Activated naive CD4-positive, alpha-beta T cell treated with Interleukin-2 at 50 U/mL for 16 hours (primary cell): Measurements from ENCODE around the gene ADGRG4.
"Not testable (repeated sequence)": the region's sequence is repeated elsewhere in the genome, so short reads cannot be mapped to it uniquely, and the experiment has no call there.

Source experiments
- DNase-seq: peaks from one replicate; pipeline ENCODE4 v3.0.0-alpha.2; 2020

ADGRG4 gene, protein sequence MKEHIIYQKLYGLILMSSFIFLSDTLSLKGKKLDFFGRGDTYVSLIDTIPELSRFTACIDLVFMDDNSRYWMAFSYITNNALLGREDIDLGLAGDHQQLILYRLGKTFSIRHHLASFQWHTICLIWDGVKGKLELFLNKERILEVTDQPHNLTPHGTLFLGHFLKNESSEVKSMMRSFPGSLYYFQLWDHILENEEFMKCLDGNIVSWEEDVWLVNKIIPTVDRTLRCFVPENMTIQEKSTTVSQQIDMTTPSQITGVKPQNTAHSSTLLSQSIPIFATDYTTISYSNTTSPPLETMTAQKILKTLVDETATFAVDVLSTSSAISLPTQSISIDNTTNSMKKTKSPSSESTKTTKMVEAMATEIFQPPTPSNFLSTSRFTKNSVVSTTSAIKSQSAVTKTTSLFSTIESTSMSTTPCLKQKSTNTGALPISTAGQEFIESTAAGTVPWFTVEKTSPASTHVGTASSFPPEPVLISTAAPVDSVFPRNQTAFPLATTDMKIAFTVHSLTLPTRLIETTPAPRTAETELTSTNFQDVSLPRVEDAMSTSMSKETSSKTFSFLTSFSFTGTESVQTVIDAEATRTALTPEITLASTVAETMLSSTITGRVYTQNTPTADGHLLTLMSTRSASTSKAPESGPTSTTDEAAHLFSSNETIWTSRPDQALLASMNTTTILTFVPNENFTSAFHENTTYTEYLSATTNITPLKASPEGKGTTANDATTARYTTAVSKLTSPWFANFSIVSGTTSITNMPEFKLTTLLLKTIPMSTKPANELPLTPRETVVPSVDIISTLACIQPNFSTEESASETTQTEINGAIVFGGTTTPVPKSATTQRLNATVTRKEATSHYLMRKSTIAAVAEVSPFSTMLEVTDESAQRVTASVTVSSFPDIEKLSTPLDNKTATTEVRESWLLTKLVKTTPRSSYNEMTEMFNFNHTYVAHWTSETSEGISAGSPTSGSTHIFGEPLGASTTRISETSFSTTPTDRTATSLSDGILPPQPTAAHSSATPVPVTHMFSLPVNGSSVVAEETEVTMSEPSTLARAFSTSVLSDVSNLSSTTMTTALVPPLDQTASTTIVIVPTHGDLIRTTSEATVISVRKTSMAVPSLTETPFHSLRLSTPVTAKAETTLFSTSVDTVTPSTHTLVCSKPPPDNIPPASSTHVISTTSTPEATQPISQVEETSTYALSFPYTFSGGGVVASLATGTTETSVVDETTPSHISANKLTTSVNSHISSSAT (N-terminal part only)

DNA sequence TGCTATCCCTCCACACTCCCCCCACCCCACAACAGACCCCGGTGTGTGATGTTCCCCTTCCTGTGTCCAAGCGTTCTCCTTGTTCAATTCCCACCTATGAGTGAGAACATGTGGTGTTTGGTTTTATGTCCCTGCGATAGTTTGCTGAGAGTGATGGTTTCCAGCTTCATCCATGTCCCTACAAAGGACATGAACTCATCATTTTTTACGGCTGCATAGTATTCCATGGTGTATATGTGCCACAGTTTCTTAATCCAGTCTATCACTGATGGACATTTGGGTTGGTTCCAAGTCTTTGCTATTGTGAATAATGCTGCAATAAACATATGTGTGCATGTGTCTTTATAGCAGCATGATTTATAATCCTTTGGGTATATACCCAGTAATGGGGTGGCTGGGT, at the start of gene ADGRG4:
ADGRG4 (plus strand) TSS at position 243 of the 400 bp plus-strand sequence. CDS start 7,815 bp downstream, outside the sequence.
- not testable (repeated sequence) for DNase-seq

DNA sequence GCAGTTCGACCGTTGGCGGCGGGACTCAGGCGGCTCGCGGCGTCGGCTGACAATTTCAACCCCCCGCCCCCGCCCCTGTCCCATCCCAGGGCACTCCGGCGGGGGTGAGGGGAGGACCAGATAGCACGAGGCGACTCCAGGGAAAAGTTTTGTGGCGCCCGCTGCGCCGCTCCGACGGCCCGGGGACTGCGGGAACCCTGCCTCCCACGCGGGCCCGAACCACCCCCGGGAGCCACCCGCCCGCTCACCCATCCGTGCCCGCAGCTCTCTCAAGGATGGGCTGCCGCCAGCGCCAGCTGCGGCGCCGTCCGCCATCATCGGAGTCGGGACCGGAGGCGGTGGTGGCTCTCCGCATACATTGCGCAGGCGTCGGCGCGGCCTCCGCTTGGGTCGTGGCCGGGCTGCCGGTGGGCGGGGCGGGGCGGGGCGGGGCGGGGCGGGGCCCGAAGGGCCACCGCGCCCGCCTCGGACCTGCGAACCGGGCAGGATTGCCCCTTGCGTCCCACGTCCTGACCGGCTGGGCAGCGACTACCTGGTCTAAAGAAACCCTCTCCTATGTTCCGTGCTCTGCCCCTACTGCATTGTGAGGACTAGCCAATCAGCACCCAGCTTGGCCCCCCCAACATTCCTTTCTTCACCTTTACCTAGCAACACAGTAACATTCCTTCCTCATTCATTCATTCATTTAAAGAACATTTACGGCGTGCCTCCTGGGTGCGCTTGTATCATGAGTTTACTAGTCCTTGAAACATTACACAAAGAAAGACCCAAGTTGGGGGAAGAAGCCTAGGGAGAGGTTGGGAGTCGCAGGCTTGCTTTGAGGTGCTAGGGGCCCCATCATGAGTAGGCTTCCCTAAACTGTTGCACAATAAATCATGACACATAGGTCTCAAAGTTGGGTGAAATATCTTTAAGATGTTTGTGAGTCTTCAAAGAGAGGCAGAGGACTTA, 49.4 kb upstream of the ADGRG4 start, which contains the start of gene MAP7D3:
MAP7D3 (minus strand) TSS at position 360 of the 951 bp plus-strand sequence; CDS start at position 318, 42 bp downstream.
- peak; percentile 71 for DNase-seq

DNA sequence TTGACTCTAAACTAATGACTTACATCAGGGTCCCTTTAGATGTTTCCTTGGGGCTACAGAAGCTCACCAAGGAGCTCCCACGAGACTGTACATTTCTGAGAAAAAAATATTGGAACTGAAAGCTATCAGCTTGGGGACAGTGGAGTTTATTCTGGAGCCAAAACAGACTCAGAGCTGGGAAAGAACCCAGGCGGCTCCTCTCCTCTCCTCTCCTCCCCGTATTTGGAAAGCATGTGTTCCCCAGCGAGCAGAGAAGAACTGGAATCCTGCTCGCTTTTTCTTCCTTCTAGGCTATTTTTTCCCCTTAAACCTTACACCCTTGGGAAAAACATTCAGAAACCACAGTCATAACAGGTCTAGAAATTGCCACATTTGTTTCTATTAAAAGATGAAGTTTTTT, 45.2 kb upstream of the ADGRG4 start:
- DNase-seq: no peak

DNA sequence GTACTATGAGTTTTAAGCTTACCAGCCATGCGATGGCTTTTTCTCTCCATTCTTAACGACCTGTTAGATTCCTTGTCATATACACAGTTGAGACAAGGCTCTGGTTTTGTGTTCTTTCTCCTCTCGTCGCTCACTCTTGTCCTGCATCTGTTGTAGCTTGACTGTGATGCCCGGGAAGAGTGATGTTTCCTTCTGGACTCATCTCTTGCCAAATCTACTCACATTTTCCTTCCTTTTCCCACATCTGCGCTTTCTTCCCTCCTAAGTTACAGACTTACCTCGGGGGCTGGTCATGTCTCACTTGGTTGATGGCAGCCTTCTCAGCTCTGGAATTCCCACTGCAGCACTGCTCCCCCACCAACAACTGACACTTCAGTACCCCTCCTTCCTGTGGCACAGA, 44.7 kb upstream of the ADGRG4 start:
- no peak for DNase-seq

DNA sequence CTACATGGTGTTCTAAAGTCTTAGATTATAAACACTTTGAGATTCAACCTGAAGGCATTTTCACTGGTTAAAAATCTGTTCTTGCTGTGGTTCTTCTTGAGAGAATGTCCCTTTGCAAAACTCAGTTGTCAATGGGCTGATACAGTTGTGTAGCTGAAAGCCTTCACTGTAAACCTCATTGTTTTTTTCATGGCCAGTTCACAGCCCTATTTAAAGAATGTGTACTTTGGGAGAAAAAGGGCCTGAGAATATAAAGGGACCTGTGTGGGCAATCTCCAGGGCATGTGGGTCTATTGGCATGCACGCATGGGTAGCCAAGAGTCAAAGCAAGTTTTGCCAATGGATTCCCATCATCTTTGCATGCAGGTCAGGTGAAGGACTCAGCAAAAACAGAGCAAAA, 41.8 kb upstream of the ADGRG4 start:
- no peak for DNase-seq

DNA sequence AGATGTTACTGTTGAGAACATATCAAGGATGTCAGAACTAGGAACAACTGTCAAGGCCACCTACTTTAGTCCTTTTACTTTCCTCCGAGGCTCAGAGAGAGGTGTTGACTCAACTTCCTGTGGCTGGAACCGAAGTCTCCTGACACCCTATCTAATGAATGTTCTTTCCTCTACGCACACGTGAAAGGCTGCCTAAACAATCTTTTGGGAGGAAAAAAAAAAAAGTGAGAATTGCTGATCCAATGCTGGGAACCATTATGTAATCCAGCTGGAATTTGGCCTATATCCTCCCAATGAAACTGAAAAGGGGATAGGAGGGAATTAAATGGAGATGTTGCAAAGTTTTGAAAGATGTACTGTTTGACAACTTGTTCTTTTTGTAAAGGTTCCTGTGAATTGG, 41.2 kb upstream of the ADGRG4 start:
- peak; percentile 2 for DNase-seq

DNA sequence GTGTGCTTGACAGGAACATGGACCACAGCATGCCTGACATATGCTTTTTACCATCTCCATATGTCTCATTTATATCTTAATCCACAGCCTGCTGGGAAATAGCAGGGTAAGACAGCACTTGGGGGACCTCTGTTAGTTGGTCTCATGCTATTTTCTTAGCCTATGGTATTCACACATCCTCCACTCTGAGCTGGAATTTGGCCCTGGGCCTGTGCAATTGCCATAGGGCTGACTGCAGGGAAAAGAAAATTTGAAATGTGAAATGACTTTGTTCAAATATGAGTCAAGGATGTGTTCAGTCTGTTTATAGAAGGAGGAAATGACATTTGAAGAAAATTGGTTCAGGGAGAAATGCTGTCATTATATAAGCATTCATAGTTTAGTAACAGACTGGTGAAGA, 40.0 kb upstream of the ADGRG4 start:
- no peak for DNase-seq

DNA sequence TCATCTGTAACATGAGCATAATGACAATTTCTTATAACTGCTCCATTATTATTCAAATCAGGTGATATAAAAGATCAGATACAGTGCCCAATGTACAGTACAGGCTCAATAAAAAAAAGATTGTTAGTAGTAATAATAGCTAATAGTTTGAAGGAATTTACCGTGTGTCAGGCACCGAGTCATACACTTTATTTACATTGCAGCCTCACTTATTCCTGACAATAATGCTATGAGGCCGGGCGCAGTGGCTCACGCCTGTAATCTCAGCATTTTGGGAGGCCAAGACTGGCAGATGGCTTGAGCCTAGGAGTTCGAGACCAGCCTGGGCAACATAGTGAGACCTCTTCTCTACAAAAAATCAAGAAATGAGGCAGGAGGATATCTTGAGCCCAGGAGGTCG, 39.4 kb upstream of the ADGRG4 start:
- DNase-seq: no peak

DNA sequence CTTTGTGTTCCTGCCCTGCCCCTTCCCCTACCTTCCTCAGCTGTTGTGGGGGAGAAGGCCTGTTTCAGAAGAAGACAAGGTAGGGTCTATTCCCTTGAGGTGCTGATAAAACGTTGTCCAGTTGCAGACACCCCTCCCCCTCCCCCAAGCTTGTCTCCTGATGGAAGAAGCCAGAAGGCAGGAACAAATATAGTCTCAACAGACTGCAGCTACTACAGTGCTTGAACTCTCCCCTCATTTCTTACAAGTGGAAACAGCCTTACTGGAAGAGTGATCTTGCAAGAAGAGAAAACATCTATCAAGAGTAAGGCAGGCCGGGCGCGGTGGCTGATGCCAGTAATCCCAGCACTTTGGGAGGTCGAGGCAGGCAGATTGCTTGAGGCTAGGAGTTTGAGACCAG, 38.5 kb upstream of the ADGRG4 start:
- DNase-seq: no peak

DNA sequence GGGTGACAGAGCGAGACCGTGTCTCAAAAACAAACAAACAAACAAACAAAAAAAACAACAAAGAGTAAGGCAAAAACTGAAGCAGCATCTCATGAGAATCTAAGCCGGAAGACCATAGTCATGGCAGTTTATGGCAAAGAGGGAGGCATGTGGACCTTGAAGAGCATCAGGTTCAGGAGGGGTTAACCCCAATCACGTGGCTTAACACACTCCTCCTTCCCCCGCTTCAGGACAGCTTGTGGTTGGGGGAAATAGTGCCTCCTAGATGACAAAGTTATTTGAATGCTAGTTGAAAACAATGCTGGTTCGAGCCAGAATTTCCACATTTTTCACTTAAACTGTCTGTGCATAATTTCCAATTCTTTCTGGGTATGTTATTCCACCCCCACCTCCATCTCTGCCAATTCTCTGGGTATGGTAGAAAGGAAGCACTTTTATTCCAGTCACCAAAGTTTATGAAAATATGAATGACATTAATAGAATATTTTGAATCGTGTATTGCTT, 37.9 kb upstream of the ADGRG4 start:
- no peak for DNase-seq

DNA sequence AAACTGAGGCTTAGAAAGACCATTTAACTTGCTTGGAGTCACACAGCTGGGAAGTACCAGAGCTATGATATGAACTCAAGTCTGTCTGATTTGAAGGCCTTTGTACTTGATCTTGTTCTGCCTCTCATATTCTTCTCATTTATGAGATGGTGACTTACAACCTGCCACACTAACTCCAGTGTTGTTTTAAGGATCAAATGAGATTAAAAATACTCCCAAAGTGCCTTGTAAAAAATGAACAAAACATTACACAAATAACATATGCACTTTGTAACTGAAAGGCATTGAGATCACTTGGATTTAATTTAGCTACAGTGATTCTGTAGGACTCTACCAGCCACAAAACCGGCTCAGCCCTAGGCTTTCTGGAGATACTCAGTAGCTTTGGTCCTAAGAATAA, 33.9 kb upstream of the ADGRG4 start:
- no peak for DNase-seq

DNA sequence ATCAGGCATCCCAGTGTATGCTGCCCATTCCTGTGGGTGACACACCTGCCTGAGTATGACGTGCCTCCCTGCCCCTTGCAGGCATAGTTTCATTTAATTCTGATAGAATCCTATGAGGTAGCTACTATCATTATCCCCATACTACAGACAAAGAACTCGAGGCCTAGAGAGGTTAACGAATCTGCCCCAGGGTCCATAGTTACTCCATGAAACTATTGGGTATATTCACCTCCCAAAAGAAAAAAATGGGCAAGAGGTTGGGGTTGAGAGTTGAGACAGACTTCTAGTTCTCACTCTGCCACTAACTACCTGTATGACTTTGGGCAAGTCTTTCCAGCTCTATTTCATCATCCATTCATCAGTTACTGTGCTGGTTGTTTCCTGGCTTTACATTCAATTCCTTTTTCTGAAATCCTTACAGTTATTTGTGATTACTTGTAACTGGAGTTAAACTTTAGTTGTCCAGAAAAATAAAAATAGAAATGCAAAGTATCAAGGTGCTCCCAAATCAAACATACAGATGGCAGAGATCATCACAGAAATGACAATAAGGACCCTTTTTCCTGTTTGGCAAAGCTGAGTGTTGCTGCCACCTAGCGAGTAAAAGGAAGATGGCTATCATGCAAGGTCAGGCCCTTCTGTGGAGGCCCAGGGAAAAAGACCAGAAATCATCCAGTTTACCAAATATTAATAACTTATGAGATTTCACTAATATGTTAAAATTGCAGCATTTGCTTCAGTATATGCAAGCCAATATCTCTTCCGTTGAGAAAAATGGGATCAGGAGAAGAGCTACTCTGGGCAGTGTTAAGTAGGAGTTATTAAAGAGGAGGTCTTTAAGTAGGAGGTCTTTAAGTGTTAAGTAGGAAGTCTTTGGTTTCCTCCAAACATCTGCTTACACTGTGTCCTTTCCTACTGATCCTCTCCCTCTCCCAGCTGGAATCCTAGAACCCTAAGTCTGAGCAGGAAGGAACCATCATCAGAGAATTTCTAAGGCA, 32.4 kb upstream of the ADGRG4 start:
- peak; percentile 43 for DNase-seq

DNA sequence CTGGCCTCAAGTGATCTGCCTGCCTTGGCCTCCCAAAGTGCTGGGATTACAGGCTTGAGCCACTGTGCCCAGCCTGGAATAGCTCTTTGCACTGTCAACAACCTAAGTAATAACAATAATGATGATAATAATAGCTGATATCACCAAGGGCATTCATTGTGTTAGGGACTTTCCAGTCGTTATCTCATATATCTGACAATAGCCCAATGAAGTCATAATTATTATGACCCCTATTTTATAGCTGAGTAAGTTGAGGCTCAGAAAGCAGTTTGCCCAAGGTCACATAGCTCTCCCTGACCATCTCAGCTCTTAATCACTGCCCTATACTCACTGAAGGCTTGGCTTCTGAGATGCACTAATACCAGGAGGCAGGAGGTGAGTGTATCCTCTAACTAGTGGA, 30.8 kb upstream of the ADGRG4 start:
- no peak for DNase-seq

DNA sequence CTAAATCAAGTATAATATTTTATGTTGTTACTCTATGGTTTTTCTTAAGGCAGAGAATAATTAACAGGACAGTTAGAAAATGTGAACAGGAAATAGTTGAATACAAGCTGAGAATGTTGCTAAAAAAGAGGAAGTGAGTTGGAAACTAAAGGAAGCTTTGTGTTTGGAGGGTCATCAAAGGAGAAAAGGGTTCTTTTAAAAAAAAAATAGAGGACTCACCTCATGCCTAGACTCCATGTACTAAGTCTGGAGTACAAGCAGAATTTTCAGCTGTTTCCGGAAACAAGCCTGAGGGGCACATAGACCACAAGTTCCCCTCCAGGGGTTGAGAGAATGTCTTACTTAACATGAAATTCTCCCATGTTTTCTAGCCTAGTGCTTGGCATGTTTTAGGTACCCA, 29.5 kb upstream of the ADGRG4 start:
- DNase-seq: no peak

DNA sequence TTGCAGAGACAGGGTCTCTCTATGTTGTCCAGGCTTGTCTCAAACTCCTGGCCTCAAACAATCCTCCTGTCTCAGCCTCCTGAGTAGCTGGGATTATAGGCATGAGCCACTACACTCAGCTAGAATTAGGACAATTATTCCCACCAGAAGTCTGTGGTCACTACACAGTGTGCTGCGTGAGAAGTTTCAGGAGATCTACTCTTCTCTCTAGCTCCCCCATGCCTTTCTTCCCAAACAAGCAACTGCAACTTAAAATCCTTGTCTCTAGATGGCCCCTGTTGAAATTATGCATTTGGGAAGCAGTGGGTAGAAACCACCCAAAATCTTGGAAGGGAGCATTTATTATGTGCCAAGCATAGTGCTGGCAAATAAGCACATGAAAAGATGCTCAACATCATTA, 28.4 kb upstream of the ADGRG4 start:
- DNase-seq: no peak

DNA sequence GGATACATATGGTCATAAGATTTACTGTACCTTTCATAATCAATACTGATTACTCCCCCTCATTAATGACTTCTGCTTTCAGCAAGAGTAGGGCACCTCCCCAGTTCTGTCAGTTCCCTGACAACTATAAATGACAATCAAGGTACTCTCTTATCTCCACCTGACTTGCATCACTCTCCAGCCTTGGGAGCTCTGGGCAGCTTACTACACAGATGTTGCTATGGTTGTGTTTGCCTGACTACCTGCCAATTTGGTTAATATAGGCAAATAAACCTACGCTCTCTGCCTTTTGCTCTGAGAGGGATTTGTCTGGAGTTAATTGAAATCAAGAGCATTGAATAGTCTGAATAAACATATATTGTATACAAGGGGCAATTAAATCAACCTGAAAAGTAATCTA, 26.8 kb upstream of the ADGRG4 start:
- DNase-seq: no peak

DNA sequence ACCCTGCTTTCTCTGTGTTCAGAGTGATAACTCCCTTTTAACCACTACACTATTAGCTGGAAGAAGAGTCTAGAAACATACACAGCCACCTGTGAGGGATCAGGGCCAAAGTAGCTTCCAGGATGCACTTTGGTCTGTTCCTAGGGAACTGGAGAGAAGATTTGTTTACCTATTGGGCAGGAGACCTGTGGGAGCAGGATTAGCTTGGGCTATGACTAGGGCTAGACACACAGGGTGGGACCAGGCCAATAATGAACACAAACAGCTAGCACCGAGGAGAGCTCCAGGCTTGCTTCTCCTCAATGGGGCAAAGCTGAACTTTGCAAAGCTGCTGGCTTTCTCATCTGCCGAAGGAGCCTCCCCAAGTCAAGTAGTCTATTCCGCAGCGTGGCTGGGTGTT, 25.2 kb upstream of the ADGRG4 start:
- no peak for DNase-seq

DNA sequence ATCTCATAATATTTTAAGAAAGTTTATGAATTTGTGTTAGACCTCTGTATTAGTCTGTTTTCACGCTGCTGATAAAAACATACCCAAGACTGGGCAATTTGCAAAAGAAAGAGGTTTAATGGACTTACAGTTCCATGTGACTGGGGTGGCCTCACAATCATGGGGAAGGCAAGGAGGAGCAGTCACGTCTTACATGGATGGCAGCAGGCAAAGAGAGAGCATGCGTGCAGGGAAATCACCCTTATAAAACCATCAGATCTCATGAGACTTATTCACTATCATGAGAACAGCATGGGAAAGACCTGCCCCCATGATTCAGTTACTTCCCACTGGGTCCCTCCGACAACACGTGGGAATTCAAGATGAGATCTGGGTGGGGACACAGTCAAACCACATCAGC, 14.4 kb upstream of the ADGRG4 start:
- not testable (repeated sequence) for DNase-seq

DNA sequence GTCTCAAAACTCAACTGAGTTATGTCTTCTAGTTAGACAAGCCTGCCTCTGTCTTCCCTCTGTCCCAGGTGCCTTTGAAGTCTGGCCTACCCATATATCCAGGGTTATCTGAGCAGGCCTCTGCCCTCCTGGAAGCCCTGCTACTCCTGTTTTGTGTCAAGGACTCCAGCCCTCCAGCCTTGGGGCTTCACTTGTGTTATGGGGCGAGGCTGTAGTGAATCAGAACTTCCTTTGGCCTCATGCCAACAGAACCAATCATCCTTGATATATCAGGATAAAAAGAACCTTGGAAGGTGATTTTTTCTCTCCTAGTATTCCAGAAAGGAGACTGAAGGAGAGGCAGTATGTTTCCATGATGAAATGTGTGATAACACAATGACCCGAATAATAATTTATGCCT, 8.9 kb upstream of the ADGRG4 start:
- no peak for DNase-seq

DNA sequence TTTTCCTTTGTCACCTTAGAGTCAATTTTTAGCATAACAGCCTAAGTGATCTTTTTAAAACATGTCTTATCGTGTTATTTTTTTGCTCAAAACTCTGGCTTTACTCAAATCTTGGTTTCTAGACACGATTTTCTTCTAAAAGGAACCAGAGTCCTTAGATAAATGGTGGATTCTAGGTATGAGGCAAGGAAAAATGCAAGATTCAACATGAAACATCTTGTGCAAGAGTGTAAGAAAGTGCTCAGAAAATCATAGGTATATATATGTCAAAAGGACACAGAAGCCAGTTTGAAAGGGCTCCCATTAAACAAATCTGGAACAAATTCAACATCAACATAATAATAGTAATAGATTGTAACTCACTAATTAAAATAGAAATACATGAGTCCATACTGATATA, 8.1 kb upstream of the ADGRG4 start:
- no peak for DNase-seq
